GM18909 (cell line): ENCODE measurements around the gene FBN1.
A peak's percentile ranks its signal among the peaks of the same experiment; 100 is the strongest.

ENCODE experiments used
- ATAC-seq: cut with Tn5 transposase; IDR thresholded peaks from one replicate; pipeline ENCODE4 v1.9.1; 2021; ENCODE audit warnings: mild to moderate bottlenecking; ENCODE audit not compliant: unreplicated experiment, poor library complexity

The FBN1 gene

DNA sequence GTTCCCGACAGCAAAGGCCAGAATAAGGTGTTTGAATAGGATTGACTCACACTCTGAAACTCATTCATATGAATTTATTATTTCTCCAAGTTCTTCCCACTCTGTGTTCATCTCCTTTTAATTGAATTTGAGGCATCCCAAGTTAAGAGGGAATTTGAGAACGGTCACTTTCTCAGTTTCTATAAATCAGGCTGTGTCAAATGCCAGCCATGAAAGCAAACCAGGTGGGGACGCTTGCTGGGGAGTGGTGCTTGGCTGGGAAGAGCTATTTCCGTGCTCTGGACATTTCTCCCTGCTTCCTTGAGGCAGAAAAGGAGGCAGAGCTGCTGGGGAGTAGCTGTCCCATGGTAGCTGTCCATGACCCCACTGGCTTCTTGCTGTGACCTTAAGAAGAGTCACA lies 116.6 kb downstream of the FBN1 start:
- ATAC-seq, result no peak

DNA sequence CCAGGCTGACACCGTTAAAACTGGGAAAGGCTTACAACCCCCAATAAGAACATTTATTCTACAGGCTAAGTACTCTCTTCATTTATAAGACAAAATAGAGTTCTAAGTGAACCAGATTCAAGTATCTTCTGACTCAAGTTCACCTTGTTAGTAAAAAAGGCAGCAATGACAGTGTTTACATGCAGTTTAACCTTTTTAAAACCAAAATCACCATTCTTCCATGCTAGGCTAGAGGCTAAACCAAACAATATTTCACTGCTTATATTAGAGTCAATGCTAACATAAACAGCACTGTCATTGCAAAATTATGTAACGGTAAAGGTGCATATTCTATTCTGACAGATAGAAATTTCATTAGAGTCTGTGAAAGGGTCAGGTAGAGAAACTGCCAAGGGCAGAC lies 118.0 kb downstream of the FBN1 start:
- ATAC-seq, result no peak

DNA sequence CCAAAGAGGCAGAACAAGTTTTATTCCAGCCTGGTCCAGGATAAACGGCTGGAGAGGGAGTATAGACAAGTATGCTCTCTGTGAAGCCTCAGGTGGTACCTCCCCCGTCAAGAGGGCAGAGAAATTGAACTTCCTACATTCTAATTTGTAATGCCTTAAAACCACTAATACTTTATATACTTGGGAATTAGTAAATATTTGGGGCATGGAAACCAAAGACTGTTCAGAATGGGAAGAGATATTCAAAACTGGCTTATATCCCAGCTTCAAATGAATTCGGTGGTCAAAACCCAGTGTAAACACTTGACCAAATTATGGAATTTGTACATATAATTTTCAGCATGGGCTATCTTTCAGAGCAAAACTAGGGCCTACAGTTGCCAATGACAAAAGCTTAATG lies 122.6 kb downstream of the FBN1 start:
- ATAC-seq, result no peak

DNA sequence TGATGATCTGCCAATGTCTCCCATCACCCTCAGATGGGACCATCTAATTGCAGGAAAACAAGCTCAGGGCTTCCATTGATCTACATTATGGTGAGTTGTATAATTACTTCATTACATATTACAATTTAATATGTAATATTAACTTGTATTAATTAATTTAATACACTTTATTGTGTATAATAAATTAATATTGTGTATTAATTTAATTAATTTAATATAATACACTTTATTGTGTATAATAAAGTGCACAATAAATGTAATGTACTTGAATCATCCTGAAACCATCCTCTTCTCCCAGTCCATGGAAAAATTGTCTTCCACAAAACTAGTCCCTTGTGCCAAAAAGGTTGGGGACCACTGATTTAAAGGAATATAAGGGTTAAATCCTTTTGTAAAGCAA lies 123.4 kb downstream of the FBN1 start:
- no peak for ATAC-seq

DNA sequence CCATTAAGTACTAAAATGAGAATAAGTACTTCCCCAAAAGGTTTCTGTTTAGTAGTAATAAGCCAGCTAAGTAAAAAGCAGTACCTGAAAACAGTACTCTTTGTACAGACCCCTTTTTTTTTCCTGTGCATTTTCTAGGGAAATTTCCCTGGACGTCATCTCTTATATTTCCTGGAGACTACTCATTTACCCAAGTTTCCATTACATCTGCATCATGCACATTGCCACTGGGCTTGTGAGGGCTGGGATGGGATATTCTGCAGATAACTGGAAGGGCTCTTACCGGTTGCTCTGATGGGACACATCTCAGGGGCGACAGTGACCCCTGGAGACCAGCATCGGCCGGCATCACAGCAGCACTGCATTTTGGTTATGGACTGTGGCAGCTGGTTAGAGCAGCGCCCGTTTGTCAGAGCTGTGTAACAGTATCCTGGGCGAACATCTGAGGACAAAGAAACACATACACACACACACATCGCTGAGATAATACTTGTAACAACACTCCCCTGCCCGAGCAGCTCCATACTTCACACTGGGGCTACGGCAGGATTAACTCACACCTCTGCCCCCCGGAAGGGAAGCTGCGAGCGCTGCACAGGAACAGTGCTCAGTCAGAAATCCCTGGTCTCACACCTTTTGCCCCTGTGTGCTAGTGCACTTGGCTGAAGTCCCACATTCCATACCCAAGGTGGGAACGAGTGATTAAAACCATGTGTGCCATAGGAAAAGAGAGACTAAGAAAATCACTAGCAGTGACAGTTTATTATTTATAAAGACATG lies 124.9 kb downstream of the FBN1 start:
- ATAC-seq, result no peak

DNA sequence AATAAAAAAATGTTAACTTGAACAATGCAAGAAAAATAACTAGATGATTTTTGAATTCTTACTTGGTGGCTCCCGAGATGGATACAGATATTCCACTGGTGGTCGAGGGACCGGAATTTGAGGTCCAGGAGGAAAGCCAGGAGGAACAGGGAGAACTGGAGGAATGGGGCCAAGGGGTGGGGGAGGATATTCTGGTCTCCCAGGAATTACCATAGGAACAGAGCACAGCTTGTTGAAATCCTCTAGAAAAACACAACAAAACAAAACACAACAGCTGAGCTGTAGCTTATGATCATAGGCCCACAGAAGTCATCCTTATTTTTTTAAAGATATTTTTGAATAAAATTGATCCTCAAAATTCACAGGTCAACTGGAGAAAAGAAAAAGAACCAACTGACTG lies 129.4 kb downstream of the FBN1 start:
- ATAC-seq, result no peak

DNA sequence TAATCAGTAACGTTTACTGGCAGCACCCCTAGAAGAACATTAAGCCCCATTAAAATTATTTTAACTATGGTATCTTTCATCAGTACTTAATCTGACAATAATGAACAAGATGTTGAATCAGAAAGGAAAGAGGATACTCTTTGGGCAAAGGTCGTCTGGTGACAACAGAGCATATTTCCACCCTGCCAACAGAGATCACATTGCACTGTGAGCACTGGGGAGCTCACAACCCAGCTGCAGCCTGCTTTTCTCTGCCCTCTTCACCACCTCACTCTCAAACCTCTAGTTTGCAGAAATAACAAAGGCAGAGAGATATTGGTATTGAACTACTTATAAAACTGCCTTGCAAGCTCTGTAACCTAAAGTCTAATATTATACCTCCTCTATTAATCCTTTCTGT lies 130.0 kb downstream of the FBN1 start:
- no peak for ATAC-seq

DNA sequence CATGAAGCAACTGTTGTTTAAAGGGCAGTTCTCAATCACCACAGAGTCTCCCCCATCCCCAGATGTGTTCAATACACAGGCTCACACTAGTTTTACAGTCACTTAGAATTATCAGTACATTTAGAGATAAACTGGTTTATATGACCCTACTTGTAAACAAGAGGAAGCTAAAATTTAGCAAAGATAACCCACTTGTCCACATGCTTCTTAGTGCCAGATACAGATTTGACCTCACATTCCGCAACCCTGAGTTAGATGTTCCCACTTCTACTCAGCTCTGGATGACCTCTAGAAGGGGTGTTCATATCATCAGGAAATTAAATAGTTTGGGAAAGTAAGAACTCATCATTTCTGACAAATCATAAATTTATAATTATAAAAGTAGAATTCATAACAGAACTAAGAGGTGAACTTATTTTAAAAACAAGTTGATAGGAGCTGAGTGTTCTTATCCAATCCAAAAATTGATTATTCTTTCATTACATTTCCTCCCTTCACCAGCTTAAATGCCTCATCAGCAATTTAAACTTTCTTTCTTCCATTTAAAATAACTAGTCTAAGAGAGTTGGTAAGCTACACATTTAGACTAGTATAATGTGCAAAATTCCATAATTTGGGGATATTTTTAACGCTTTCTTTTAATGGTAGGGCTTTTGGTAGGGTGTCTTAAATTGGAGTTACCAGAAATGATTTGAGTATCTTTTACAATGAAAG lies 131.2 kb downstream of the FBN1 start:
- ATAC-seq, result no peak

DNA sequence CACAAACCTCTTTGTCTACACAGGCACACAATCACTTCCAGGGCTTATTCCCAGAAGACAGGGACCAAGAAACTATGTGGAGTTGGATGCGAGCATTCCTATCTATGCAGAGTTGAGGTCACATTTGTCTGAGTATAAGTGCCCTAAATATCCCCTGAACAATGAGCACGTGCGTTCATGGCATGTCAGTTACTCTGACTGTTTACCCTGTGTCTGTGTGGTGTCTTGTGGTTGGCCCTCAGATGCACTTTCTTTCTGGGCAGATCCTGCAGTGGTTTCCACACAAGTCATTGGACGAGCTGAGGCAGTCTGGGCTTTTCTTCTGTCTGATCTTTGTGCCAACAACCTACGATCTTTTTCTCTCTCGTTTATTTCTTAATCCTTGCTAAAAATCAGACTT lies 134.5 kb downstream of the FBN1 start:
- no peak for ATAC-seq

DNA sequence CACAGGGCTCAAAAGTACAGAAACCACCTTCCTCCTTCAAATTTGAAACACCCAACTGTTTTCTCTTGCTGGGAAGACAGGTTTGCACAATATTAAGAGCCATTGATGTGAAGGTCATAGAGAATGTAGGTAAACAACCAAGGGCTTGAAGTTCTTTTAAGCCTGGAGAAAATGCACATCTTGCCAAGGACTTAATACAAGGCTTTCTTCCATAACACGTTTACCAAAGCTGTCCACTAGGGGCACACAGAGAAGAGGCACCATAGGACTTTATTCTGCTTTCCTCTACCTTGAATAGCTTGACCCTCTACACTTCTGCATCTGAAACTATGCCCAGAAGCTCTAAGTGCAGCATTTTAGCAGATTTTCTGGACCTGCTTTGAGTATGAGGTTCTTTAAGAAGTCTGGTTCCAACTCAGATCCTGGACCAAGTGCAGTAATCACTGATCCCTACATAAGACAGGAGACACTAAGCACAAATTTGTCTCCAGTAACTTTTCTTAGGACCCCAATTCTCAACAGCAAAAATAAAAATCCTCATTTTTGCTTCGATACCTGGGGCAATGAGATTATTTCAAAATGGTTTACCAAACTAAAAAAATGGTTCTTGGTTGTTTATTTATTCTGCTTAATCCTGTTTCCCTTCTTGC lies 138.0 kb downstream of the FBN1 start:
- peak; percentile 79 for ATAC-seq

DNA sequence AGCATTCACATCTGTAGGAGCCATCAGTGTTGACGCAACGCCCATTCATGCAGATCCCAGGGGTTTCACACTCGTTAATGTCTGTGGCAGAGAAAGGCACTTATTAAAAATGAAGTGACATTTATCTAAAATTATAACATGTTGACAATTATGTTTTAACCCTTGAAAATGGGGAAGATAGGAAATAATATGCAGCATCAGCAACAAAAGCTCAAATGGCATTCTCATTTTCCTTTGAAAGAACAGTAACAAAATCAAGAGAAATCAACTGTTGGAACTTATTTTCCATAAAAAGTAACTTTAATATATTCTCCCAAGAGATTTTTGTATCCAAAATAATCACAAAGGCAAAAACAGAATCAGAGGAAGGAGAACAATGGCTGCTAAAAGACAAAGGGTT lies 140.4 kb downstream of the FBN1 start:
- ATAC-seq, result no peak

DNA sequence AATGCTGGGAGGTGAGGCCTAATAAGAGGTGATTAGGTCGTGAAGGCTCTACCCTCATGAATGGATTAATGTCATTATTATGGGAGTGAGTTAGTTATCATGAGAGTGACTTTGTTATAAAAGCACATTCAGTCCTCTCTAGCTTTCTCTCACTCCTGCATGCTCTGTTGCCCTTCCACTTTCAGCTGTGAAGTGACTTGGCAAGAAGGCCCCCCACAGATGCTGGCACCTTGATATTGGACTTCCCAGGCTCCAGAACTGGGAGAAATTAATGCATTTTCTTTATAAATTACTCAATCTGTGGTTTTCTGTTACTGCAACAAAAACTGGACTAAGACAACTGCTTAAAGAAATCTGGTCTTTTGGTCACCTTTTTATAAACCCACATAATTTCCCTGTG lies 144.3 kb downstream of the FBN1 start:
- ATAC-seq, result no peak

DNA sequence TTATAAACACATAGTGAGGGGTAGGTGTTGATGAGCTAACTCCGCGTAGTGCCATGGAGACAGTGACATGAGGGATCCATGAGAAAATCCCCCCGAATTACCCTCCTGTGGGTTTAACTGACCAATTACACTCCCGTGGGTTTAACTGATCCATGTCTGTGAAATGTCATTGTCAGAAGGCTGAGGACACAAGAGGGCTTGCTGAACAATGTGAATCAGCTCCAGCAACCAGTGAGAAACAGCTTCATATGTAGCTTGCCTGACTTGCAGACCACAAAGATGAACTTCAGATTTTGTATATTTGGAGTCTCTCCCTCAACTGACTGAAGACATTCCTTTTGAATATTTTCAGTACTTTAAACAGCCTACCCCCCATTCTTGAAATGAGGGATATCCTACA lies 144.9 kb downstream of the FBN1 start:
- no peak for ATAC-seq

DNA sequence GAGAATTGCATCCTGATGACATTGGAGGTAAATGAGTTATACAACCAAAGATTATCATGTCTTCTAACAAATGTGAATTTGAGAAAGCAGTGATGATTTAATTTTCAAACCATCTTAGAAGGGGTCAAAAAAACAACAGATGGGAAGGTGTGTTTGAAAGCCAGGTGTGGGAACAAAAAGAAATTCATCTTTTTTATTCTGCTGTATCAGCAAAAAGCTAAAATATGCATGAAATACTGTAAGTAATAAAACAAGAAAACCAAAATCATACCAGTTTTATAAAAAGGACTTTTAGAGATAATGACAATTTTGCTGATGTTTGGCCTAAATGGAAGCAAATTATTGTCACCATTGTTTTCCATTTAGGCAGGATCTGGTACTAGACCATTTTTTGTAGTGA lies 145.5 kb downstream of the FBN1 start:
- no peak for ATAC-seq

DNA sequence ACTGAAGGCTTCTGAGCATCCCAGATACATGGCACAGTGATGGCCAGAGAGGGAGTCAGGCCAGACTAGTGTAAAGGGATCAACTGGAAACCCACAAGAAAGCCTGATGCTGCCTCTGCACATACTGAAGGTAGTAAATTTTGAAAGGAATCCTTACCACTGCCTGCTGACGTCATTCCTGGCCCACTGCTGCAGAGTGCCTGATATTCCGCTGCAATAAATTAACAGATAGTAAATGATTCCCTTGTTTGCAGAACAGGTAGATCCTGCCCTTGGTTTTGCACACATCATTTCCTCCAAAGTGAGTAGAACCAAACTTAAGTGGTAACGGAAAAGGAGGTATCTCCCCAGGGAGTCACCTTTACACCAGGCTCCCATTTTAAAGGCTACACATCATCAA lies 146.7 kb downstream of the FBN1 start:
- no peak for ATAC-seq

DNA sequence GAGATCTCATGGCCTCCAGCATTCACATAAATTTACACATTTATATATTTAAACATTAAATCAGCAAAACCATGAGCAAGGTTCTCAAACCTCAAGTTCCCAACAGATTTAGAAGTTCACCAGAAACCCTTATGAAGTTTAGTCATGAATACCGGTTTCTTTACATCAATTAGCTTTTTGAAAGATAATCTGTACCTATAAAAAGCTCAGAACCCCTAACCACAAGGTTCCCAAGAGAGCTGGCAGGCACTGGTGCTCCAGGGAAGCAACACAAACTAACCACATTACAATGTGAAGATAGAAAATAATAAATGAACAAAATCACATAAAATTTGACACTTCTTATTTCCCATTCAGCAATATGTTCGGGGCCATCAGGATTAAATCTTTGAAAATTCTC lies 150.9 kb downstream of the FBN1 start:
- ATAC-seq, result no peak

DNA sequence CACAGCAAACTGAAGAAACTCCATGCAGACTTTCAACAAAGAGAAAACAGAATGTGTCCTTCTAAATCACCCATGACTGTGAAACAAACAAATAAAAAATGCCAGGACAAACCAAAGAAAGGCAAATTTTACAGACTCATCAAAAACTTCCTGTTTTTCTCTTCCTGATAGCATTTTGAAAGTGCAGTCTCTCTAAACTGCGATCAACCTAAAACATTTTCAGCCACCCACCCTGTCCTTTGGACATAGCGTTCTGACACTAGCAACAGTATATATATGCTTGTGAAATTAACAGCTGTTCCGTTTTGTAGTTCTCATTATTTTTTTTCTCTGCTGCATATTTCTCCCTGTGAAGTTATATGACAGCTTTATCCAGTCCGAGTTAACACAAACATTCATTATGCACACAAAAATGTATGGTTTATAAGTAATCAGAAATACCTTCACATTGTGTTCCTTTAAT lies 151.7 kb downstream of the FBN1 start:
- no peak for ATAC-seq

DNA sequence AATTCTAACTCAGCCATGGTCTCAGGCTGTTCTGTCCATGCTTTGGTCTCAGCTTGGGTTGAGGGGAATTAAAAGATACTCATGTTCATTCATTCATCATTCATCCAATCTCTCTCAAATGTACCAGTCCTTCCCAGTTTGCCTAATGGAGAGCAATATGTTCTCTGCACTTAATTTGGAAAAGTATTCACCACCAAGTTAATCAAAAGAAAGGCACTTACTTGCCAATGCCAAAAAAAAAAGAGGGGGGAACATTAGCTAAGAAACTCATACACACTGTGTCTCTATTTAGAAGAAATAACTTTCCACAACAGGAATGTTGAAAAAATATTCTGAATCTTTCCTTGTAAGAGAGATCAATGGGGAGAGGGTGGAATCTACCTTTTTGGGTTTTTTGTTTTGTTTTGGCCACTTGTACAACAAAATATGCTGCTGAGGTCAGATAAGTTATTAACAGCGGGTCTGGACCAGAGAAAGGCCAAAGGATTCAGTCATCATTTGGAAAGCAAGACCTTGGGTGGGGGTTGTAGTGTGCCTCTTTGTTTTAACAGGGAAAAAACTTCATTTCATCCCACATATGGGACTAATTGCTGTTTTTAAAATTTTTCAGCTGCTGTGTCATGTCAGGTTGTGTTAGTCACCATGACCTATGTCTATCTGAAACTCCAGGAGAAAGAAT lies 152.3 kb downstream of the FBN1 start:
- no peak for ATAC-seq

DNA sequence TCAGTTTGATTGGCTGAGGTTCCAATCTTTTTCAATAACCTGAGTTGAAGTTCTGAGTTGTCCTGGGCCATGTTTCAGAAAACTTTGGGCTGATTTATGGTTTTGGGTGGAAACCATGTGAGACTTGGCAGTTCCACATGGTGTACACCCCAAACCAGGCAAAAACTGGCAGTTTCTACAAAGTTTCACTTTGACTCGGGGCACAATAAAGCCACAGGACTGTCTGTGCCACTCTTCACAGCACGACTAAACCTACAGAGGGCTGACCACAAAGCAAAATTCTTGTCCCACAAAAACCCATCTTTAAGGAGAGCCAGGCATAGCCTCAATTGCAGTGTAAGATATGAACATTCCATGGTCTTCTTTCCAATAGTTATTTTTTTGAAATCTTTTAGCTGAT lies 159.3 kb downstream of the FBN1 start:
- ATAC-seq, result peak; percentile 64

DNA sequence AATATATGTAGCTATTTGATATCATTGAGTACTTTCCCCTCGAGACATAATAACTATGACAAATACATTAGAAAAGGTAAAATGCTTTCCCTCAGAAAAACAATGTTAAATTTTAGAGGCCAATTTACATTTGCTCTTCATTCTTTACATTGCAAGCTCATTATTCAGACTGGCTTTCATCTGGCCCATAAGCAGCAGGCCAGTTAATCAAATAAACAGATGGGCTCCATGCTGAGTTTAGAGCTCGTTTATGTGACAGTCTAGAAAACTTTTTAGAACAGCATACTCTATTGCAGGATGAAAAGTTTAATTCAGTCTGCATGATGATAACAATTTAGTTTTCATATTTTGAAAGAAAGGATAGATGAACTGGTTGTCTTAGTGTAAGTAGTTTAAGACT lies 163.7 kb downstream of the FBN1 start:
- no peak for ATAC-seq

DNA sequence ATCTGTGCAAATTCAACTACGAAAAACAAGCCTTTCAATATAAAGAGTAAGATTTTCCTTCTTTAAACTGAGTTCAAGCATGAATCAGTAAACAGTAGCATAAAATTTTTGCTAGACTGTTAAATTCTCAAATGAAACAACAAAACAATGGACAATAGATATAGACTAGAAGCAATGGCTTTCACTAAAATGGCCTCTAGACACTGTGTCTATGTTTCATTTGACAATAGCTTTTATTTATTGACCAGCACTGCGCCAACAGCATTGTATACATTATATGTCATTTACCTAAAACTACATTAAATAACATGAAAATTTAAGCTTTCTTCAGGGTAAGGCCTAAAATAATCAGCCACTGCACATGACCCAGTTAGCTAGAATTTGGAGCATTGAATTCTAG lies 165.8 kb downstream of the FBN1 start:
- ATAC-seq, result no peak
